HG02798 (cell line): Measurements from ENCODE around the gene ANO7.
A peak's percentile ranks its signal among the peaks of the same experiment; 100 is the strongest.

Source experiments
- ATAC-seq: cut with Tn5 transposase; IDR thresholded peaks from one replicate; pipeline ENCODE4 v1.9.1; 2021; ENCODE audit warnings: mild to moderate bottlenecking; ENCODE audit not compliant: unreplicated experiment, poor library complexity

Gene ANO7

GRCh38 chr2:241188361-241189092, at the start of gene ANO7:
TSS of gene ANO7 (plus strand) at chr2:241188677. CDS start at chr2:241190064, 1,387 bp downstream.
- ATAC-seq: no peak

DNA sequence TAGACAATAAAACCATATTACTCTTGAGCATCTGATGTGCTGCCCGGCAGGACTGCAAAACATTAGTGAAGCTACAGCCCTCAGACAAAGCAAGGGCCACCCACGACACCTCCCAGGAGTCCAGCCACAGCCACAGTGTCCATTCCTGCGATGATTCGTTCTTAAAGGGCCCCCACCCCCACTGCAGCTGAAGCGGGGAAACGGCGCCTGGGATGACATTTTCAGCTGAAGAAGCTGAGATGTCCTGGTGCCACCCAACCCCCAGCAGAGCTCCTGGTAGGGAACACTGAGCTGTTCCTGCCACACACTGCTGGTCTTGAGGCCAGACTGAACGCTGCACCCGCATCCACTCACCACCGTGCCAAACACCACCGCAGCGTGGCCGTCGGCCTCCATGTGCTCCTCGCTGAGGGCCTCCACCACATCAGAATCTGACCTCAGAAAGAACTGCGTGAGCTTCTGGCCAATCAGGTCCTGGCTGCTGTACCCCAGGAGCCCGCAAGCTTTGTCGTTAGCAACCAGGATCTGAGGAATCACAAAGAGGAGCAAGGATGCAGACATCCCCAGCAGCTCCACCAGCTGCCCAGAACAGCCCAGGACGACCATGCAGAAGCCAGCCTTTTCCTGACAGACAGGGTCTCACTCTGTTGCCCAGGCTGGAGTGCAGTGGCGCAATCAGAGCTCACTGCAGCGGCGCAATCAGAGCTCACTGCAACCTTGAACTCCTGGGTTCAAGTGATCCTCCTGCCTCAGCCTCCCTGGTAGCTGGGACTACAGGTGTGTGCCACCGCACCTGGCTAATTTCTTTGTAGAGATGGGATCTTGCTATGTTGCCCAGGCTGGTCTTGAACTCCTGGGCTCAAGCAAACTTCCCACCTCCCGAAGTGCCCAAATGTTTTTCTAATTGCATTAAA, 48.7 kb upstream of the ANO7 start:
- ATAC-seq: no peak

DNA sequence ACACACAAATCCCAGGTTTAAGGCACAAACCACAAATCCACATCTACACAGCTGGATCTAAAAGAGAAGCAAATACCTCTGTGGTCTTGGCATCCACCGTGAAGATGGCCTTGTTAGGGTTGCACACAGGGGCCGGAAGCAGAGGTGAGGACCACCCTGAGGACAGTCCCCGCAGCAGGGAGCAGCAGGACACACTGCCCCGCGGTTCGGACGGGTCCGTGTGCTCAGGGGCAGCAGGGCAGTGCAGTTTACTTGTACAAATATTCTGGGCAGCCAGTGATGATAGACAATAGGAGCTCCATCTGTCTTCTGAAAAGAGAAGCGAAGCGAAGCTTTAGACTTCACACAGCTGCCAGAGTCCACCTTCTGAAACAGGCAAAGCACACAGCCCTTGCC, 48.0 kb upstream of the ANO7 start:
- ATAC-seq: no peak

DNA sequence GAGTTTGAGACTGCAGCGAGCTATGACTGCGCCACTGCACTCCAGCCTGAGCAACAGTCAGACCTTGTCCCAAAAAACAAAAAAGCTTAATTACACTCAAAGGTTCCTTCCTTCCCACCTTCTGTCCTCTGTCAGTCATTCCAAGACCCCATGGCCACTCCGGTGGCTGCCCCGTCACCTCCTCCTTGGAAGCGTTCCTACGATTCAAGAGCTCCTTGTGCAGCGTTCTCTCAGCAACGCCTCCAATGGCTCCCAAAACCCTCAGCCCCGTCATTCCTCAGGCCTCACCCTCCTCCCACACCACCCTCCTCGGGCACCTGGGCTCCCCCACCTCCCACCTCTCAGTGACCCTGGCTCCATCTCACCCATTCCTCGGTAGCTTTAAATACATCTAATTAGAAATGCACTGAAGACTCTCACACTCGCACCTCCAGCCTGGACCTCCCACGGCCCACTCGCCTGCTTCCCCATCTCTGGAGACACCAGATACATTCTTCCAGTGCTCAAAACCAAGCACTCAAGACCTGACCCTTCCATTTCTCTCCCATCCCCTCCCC, 47.2 kb upstream of the ANO7 start:
- ATAC-seq: no peak

DNA sequence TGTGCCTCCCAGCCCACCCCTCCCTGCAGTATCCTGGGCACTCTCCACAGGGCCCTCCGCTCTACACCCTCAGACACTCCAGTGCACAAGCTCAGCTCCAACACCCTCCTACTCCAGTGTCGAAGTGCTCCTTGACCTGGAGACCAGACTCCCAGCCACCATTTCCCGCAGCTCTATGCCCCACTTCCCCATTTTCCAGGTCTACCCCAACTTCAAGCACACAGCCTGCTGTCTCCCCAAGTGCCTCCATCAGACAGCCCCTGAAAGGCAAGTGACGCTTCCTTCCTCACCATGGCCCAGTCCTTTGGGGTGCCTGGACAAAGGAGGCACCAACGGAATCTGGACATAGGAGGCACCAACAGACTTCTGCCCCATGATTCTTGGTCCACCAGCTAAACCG, 46.4 kb upstream of the ANO7 start:
- no peak for ATAC-seq

- ATAC-seq: no peak
Observed at GRCh38 chr2:241142593-241142992, 45.9 kb upstream of the ANO7 start.

- ATAC-seq: no peak
Observed at GRCh38 chr2:241146286-241146685, 42.2 kb upstream of the ANO7 start.

DNA sequence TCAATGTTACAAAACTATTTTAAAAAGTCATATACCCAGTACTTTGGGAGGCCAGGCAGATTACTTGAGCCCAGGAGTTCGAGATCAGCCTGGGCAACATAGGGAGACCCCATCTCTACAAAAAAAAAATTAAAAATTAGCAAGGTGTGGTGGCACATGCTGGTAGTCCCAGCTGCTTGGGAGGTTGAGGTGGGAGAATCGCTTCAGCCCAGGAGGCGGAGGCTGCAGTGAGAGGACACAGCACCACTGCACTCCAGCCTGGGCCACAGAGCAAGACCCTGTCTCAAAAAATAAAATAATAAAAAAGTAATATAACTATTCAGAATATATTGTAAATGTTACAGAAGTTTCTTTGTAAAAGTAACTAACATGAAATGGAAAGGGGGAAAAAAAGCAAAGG, 41.1 kb upstream of the ANO7 start:
- no peak for ATAC-seq

DNA sequence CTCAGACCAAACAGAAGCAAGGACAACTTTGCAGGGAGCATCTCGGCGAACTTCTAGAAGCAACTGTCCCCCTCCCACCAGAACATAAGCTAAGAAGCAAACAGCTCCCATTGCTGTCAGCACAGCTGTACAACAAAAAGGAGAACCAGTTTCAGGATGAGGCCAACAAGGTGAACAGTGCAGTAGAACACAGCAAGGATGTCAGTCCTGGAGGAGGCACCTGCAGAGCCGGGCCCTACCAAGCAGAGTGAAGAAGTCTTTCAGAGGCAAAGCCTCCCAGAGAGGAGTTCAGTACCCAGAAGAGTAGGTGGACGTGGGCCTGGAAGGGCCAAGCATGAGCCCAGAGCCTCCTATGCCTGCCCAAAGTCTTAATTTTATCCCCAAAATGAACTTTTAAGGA, 40.2 kb upstream of the ANO7 start:
- no peak for ATAC-seq

GRCh38 chr2:241148891-241149674, 39.4 kb upstream of the ANO7 start, which contains the start of gene PASK:
TSS of gene PASK (minus strand) at chr2:241149472. CDS start at chr2:241143032, 6,440 bp downstream.
- peak; percentile 81 for ATAC-seq

- peak; percentile 9 for ATAC-seq
Observed at GRCh38 chr2:241149675-241149924, 38.9 kb upstream of the ANO7 start.

DNA sequence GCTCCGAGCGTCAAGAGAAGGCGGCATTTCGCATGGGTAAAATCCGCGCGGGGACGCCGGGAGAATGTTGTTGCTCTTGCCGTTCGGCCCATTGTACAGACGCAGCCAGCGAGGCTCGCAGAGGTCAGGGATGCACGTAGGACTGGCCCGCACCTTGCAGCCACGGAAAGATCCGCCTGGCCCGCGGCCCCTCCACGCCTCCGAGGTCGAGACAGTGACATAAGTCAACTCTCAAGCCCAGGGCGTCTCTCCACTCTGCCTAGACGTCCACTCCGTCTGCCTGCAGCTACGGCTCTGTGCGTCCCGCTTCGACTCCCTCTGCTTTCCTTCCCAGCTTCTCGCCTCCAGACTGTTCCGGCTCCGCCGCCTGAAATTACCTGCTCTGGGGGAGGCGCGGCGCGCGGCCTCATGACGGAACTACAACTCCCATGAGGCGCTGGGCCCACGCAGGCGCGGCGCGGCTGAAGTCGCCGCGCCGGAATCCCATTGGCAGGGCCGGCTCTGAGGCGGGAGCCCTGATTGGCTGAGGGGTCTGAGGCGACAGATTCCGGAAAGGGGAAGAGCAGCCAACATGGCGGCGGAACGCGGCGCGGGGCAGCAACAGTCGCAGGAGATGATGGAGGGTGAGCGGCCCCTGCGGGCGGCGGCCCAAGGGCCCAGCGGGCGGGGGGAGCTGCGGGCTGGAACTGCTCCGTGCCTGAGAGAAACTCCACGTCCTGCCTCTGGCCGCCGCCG, 38.4 kb upstream of the ANO7 start, which contains the start of gene PPP1R7:
Gene PPP1R7 (plus strand): TSS at position 543 of the 735 bp plus-strand sequence. CDS start 29 bp downstream, at position 572.
- ATAC-seq: peak; percentile 82

DNA sequence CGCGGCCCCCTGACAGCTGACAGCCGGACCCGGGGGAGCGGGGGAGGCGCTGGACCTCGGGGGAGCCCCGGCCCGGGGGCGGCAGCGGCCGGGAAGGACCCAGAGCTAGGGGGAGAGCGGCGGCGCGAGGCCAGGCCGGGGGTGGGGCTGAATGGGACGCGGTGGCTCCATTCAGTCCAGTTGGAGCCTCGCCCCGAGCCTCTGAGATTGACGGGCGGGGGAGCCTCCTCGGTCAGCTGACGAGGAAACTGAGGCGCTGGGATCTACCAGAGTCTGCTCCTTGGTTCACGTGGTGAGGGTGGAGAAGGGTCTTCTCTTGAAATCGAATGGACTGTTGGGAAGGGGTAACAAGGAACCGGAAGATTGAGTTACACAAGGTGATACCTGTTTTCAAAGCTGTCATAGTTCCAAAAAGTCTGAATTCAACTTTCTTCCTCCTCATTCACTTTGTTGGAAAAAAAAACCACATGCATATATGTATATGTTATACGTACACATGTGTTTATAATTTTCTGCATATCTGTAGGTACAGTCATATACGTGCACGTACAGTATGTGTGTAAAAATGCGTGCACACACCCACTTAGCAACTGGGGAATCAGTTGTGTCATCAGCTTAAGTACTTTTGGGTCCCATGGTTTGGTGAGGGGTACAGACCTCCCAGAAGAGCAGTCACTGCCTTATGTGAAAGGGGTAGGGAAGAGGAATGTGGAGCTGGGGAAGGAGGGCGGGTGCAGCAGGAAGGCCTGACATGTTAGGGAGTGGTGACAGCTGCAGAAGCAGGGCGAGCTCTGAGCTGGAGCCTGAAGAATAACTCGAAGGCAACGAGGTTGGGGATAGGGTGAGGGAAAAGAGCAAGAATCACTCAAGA, 37.6 kb upstream of the ANO7 start:
- ATAC-seq: no peak

DNA sequence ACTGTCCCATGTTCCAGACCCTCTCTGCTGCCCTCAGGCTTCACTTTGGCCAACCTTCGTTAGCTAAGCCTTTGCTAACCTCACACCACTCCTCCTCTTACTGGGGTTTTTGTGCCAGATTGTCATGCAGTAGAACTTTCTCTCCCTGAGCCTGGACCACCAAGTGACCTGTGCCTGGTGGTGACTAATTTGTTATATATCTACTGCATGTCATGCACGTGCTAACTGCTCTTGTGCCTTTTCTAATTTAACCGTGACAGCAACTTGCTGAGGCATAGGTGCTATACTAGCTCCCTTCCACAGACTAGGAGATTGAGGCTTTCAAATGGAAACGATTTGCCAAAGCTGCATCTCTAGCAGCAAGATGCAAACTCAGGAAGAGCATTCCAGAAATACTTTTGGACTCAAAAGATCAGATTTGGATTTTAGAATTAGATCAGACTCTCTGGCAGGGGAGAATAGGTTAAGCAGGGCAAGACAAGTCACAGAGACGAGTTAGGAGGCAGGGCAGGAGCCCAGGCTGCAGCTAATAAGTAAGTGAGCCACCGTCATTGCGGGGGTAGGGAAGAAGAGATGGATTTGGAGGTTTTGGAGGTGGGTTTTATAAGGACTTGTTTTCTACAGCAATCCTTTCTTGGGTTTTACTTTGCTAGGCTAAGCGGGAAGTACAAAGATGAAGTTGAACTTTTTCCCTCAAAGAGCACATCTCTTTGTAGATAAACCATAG, 36.4 kb upstream of the ANO7 start:
- no peak for ATAC-seq

DNA sequence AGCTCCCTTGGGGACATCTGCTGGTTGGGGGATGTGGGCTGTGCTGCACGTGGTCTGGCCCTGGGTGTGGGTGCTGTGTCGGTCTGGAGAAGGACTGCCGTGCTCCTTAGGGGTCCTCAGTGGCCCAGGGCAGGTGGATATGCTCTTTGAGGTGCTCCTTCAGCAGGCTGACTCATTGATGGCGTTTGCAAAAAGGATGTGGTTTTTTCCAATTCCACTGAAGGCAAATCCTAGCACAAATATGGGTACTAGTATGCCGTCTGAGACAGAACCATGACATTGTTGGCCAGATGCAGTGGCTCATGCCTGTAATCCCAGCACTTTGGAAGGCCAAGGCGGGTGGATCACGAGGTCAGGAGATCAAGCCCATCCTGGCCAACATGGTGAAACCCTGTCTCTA, 34.9 kb upstream of the ANO7 start:
- ATAC-seq: no peak

DNA sequence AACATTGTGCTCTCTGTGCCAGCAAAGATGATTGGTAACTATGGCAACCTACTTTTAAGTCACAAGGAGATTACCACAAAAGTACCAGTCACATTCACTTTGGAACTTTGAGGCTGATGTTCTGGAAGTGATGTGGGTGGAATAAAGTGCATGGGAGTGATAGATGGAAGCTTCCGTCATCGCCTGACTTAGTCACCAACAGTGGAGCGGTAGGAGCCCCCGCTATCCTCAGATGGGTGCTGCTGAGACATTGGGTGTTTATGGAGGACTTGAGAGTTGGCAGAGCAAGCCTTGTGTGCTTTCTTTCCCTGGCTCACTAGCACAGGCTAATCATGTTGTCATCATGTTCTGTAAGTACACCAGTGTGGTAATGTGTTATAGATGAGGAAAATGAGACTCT, 33.6 kb upstream of the ANO7 start:
- no peak for ATAC-seq

DNA sequence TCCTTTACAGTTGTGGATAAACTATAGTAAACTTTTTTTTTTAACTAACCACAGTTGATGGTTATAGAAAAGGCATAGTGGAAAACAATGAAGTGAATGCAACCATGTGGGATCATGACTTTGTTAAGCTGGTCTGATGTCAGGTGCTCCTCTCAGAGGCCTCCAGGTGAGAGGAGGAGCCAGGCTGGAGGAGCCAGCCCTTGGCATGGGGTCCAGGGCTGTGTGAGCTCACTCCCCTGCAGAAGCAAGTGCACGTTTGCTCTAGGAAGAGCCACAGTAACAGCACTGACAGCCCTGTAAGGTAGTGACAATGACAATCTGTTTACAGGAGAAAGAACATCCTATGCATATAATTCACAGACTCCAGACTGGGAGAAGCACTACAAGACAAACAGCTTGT, 32.5 kb upstream of the ANO7 start:
- no peak for ATAC-seq

GRCh38 chr2:241156971-241157441, 31.5 kb upstream of the ANO7 start:
- ATAC-seq: no peak
